Medulla oblongata (tissue), 1 donor: Measurements from ENCODE around the gene INSYN1.
A peak's percentile ranks its signal among the peaks of the same experiment; 100 is the strongest.
"Not testable (repeated sequence)": the region's sequence is repeated elsewhere in the genome, so short reads cannot be mapped to it uniquely, and the experiment has no call there.

Experiments used
- DNase-seq: peaks from one replicate; pipeline ENCODE4 v3.0.0-alpha.2; 2015; ENCODE audit errors: extremely low spot score

The INSYN1 gene

GRCh38 chr15:73749971-73750370, 3.2 kb downstream of the INSYN1 start:
- DNase-seq, result no peak

- no peak for DNase-seq
These were observed 3.6 kb downstream of the INSYN1 start for GRCh38 chr15:73749533-73749932.

- DNase-seq, result peak; percentile 17
These were observed 4.4 kb downstream of the INSYN1 start for GRCh38 chr15:73748730-73749129.

GRCh38 chr15:73747847-73748590, 5.1 kb downstream of the INSYN1 start:
- DNase-seq, result no peak

- DNase-seq, result no peak
These were observed 6.3 kb downstream of the INSYN1 start for GRCh38 chr15:73746883-73747282.

GRCh38 chr15:73746261-73746660, 6.9 kb downstream of the INSYN1 start:
- DNase-seq, result no peak

GRCh38 chr15:73745073-73745472, 8.1 kb downstream of the INSYN1 start:
- no peak for DNase-seq

- DNase-seq, result no peak
These were observed 8.9 kb downstream of the INSYN1 start for GRCh38 chr15:73744293-73744692.

- peak; percentile 19 for DNase-seq
These were observed 11.8 kb downstream of the INSYN1 start for GRCh38 chr15:73741321-73741836.

GRCh38 chr15:73740152-73741048, 12.8 kb downstream of the INSYN1 start:
- DNase-seq, result no peak

- DNase-seq, result no peak
These were observed 15.6 kb downstream of the INSYN1 start for GRCh38 chr15:73737535-73737934.

GRCh38 chr15:73732930-73733329, 20.2 kb downstream of the INSYN1 start:
- no peak for DNase-seq

GRCh38 chr15:73732051-73732450, 21.1 kb downstream of the INSYN1 start:
- not testable (repeated sequence) for DNase-seq

- DNase-seq, result no peak
These were observed 25.7 kb downstream of the INSYN1 start for GRCh38 chr15:73727330-73727976.

- no peak for DNase-seq
These were observed 28.9 kb downstream of the INSYN1 start for GRCh38 chr15:73724212-73724611.

- DNase-seq, result no peak
These were observed 30.0 kb downstream of the INSYN1 start for GRCh38 chr15:73723191-73723590.

- no peak for DNase-seq
These were observed 30.7 kb downstream of the INSYN1 start for GRCh38 chr15:73722425-73722824.

GRCh38 chr15:73718694-73719093, 34.5 kb downstream of the INSYN1 start:
- no peak for DNase-seq

GRCh38 chr15:73717802-73718201, 35.3 kb downstream of the INSYN1 start:
- no peak for DNase-seq

GRCh38 chr15:73717206-73717605, 35.9 kb downstream of the INSYN1 start:
- DNase-seq, result no peak

- DNase-seq, result no peak
These were observed 36.7 kb downstream of the INSYN1 start for GRCh38 chr15:73716417-73716816.

- DNase-seq, result no peak
These were observed 37.7 kb downstream of the INSYN1 start for GRCh38 chr15:73715417-73715816.
